HUES48 (cell line): ENCODE data around the gene NOM1.

Experiments
- H3K27ac ChIP-seq: one replicate; pipeline ENCODE4 v1.7.0; 2013; ENCODE audit warnings: low read depth, low read length, inconsistent platforms
- H3K27me3 ChIP-seq: 2 replicates; pipeline ENCODE4 v1.6.1; 2013; ENCODE audit warnings: mild to moderate bottlenecking, low read length; ENCODE audit not compliant: control insufficient read depth, insufficient read depth
- H3K36me3 ChIP-seq: 2 replicates; pipeline ENCODE4 v1.6.1; 2013; ENCODE audit warnings: low read length; ENCODE audit not compliant: control insufficient read depth, insufficient read depth
- H3K4me1 ChIP-seq: 2 replicates; pipeline ENCODE4 v1.6.1; 2013; ENCODE audit warnings: mild to moderate bottlenecking, low read length; ENCODE audit not compliant: control insufficient read depth, insufficient read depth
- H3K4me3 ChIP-seq: 2 replicates; pipeline ENCODE4 v1.5.1; 2013; ENCODE audit warnings: mild to moderate bottlenecking, low read depth, low read length
- H3K9ac ChIP-seq: 2 replicates; pipeline ENCODE4 v1.6.1; 2013; ENCODE audit warnings: mild to moderate bottlenecking, low read depth, low read length, moderate library complexity
- H3K9me3 ChIP-seq: 2 replicates; pipeline ENCODE4 v1.6.1; 2013; ENCODE audit warnings: low read length; ENCODE audit not compliant: control insufficient read depth, insufficient read depth

NOM1 gene

GRCh38 chr7:156985101-156985992, 35.8 kb downstream of the NOM1 start:
- Histone ChIP-seq H3K4me1 (no peaks in the 10 kb centered on the region), H3K9me3 (0 out of 2 replicates have a peak, but pooled peaks cover 4% of the 10 kb centered on the region), H3K9ac (no peak overlapping the region), H3K36me3 (no peaks in the 10 kb centered on the region), H3K27ac (no peak overlapping the region), H3K4me3 (no peak overlapping the region), H3K27me3 (no peaks in the 10 kb centered on the region)

- no peak overlapping the region for H3K27ac ChIP-seq
- no peak overlapping the region for H3K4me3 ChIP-seq
- H3K27me3 ChIP-seq: no peaks in the 10 kb centered on the region
- H3K36me3 ChIP-seq: no peaks in the 10 kb centered on the region
- 0 out of 2 replicates have a peak, but pooled peaks cover 4% of the 10 kb centered on the region for H3K9me3 ChIP-seq
- H3K9ac ChIP-seq: no peak overlapping the region
- H3K4me1 ChIP-seq: no peaks in the 10 kb centered on the region
These were observed 36.9 kb downstream of the NOM1 start for GRCh38 chr7:156986378-156986777.

- H3K27ac ChIP-seq: no peak overlapping the region
- no peak overlapping the region for H3K9ac ChIP-seq
- no peaks in the 10 kb centered on the region for H3K9me3 ChIP-seq
- H3K27me3 ChIP-seq: peaks cover 7% of the 10 kb centered on the region; the same call in 1 of the 2 replicates
- H3K4me3 ChIP-seq: no peak overlapping the region
- no peaks in the 10 kb centered on the region for H3K36me3 ChIP-seq
- H3K4me1 ChIP-seq: no peaks in the 10 kb centered on the region
These were observed 39.1 kb downstream of the NOM1 start for GRCh38 chr7:156988343-156989185.

GRCh38 chr7:156989766-156990535, 40.4 kb downstream of the NOM1 start:
- Histone ChIP-seq H3K4me3 (no peak overlapping the region), H3K36me3 (no peaks in the 10 kb centered on the region), H3K4me1 (no peaks in the 10 kb centered on the region), H3K27ac (no peak overlapping the region), H3K9me3 (no peaks in the 10 kb centered on the region), H3K9ac (no peak overlapping the region), H3K27me3 (peaks cover 11% of the 10 kb centered on the region; the same call in 1 of the 2 replicates)

- no peaks in the 10 kb centered on the region for H3K36me3 ChIP-seq
- peaks cover 39% of the 10 kb centered on the region for H3K27me3 ChIP-seq
- H3K4me3 ChIP-seq: no peak overlapping the region
- no peak overlapping the region for H3K27ac ChIP-seq
- no peaks in the 10 kb centered on the region for H3K9me3 ChIP-seq
- no peaks in the 10 kb centered on the region for H3K4me1 ChIP-seq
- no peak overlapping the region for H3K9ac ChIP-seq
These were observed 43.8 kb downstream of the NOM1 start for GRCh38 chr7:156993021-156993924.

- Histone ChIP-seq H3K4me1 (no peaks in the 10 kb centered on the region), H3K27ac (no peak overlapping the region), H3K9ac (no peak overlapping the region), H3K4me3 (no peak overlapping the region), H3K27me3 (peaks cover 45% of the 10 kb centered on the region), H3K36me3 (no peaks in the 10 kb centered on the region), H3K9me3 (no peaks in the 10 kb centered on the region)
These were observed 44.4 kb downstream of the NOM1 start for GRCh38 chr7:156993925-156994235.

GRCh38 chr7:156994417-156994816, 44.9 kb downstream of the NOM1 start:
- H3K36me3 ChIP-seq: no peaks in the 10 kb centered on the region
- no peak overlapping the region for H3K9ac ChIP-seq
- H3K4me1 ChIP-seq: no peaks in the 10 kb centered on the region
- H3K4me3 ChIP-seq: no peak overlapping the region
- no peaks in the 10 kb centered on the region for H3K9me3 ChIP-seq
- H3K27me3 ChIP-seq: peaks cover 50% of the 10 kb centered on the region
- no peak overlapping the region for H3K27ac ChIP-seq

- H3K4me1 ChIP-seq: peaks cover 11% of the 10 kb centered on the region
- H3K9me3 ChIP-seq: no peaks in the 10 kb centered on the region
- no peak overlapping the region for H3K27ac ChIP-seq
- H3K36me3 ChIP-seq: no peaks in the 10 kb centered on the region
- H3K4me3 ChIP-seq: peak overlapping the region; percentile 7; the same call in 1 of the 2 replicates
- peaks cover 90% of the 10 kb centered on the region for H3K27me3 ChIP-seq
- no peak overlapping the region for H3K9ac ChIP-seq
These were observed 49.8 kb downstream of the NOM1 start for GRCh38 chr7:156998988-156999957.

GRCh38 chr7:156999958-157000726, 50.6 kb downstream of the NOM1 start:
- Histone ChIP-seq H3K4me1 (peaks cover 14% of the 10 kb centered on the region), H3K9ac (no peak overlapping the region), H3K36me3 (no peaks in the 10 kb centered on the region), H3K4me3 (peak overlapping the region; percentile 34), H3K27me3 (peaks cover 95% of the 10 kb centered on the region), H3K27ac (no peak overlapping the region), H3K9me3 (no peaks in the 10 kb centered on the region)
